Measurements from ENCODE around the gene DIP2C. TPM values are rescaled to one million over a fixed set of nuclear protein-coding genes. Genes with fewer than 3 reads are reported as not detected.
"Not testable (repeated sequence)": the region's sequence is repeated elsewhere in the genome, so short reads cannot be mapped to it uniquely, and the experiment has no call there.

The DIP2C gene
- total RNA-seq, 1 donor: 19.9 TPM

GRCh38 chr10:703118-703517 is 13.7 kb upstream of the DIP2C start:
- DNase-seq (ENCODE audit: low read depth): no peak
- no peak overlapping the region for H3K4me3 ChIP-seq (ENCODE audit: low read depth, low read length)
- TF ChIP-seq, protein P1, sequence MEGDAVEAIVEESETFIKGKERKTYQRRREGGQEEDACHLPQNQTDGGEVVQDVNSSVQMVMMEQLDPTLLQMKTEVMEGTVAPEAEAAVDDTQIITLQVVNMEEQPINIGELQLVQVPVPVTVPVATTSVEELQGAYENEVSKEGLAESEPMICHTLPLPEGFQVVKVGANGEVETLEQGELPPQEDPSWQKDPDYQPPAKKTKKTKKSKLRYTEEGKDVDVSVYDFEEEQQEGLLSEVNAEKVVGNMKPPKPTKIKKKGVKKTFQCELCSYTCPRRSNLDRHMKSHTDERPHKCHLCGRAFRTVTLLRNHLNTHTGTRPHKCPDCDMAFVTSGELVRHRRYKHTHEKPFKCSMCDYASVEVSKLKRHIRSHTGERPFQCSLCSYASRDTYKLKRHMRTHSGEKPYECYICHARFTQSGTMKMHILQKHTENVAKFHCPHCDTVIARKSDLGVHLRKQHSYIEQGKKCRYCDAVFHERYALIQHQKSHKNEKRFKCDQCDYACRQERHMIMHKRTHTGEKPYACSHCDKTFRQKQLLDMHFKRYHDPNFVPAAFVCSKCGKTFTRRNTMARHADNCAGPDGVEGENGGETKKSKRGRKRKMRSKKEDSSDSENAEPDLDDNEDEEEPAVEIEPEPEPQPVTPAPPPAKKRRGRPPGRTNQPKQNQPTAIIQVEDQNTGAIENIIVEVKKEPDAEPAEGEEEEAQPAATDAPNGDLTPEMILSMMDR (IDR thresholded peaks at IDR 0.05; ENCODE audit: insufficient read depth, low read depth, low read length): no peak

DNA sequence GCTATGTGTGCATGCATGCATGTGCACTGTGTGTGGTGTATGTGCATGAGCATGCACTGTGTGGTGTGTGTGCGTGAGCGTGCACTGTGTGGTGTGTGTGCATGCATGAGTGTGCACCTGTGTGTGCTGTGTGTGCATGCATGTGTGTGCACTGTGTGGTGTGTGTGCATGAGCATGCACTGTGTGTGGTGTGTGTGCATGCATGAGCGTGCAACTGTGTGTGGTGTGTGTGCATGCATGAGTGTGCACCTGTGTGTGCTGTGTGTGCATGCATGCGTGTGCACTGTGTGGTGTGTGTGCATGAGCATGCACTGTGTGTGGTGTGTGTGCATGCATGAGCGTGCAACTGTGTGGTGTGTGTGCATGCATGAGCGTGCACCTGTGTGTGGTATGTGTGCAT is 10.7 kb upstream of the DIP2C start:
- H3K4me3 ChIP-seq (ENCODE audit: low read depth, low read length); DNase-seq (ENCODE audit: low read depth): not testable (repeated sequence)

GRCh38 chr10:697097-697875 is 7.8 kb upstream of the DIP2C start:
- TF ChIP-seq, protein P1 (IDR thresholded peaks at IDR 0.05; ENCODE audit: insufficient read depth, low read depth, low read length): no peak
- H3K4me3 ChIP-seq (ENCODE audit: low read depth, low read length): no peak overlapping the region
- no peak for DNase-seq (ENCODE audit: low read depth)

DNA sequence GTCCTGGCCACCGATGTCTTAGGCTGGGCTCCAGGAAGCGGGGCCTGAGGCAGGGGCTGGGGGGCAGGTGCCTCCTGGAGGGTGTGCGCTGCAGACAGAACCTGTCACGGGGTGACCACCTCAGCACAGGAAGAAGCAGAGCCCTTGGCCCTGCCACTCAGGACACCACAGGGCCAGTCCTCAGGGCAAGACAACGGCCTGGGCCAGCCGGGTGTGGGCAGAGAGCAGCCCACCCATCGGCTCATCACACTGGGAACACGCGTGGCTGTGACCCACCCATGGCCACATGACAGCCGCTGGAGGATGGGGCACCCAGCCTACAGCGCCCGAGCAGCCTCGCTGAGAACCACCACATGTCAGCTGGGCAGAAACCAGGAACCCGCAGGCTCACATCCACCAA is 5.9 kb upstream of the DIP2C start:
- no peak overlapping the region for H3K4me3 ChIP-seq (ENCODE audit: low read depth, low read length)
- DNase-seq (ENCODE audit: low read depth): no peak
- TF ChIP-seq, protein P1 (IDR thresholded peaks at IDR 0.05; ENCODE audit: insufficient read depth, low read depth, low read length): no peak

DNA sequence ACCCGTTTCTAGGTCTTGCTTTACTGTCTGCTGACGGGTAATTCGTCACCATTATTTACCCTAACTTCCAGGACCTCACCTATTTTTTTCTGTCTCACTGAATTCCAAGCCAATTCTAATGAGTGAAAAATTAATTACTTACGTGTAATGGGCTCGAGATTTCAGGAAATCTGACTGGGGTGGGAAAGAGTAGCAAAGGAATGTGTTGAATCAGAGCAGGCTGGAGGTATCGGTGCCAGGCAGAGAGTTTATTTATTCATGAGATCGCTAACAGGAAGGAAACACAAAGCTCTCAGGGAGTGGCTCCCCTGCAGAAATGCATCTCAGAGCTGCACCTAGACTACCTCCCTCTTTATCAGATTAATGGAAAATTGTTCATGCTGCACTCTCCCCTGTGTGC is 4.0 kb upstream of the DIP2C start:
- TF ChIP-seq, protein P1 (IDR thresholded peaks at IDR 0.05; ENCODE audit: insufficient read depth, low read depth, low read length): no peak
- H3K4me3 ChIP-seq (ENCODE audit: low read depth, low read length): no peak overlapping the region
- DNase-seq (ENCODE audit: low read depth): no peak

GRCh38 chr10:692682-693351 is 3.3 kb upstream of the DIP2C start:
- TF ChIP-seq, protein P1 (IDR thresholded peaks at IDR 0.05; ENCODE audit: insufficient read depth, low read depth, low read length): no peak
- DNase-seq (ENCODE audit: low read depth): no peak
- H3K4me3 ChIP-seq (ENCODE audit: low read depth, low read length): no peak overlapping the region

DNA sequence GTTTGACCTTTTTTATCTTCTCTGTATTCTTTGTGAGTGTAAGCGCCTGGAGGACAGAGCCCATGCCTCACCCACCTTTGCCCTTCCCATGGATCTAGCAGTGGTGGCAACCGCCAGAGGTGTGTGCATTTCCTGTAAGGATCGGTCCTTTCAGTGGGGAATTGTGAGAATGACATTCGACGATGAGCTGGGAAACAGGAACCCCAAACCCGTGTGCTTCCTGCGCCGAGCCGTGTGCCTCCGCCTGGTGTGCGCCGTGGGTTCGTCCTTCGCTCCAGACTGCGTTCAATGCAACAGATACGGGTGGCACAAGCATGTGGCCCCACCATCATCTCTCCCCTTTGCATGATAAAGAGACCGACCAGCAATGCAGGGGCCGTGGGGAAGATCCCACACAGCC is 1.7 kb upstream of the DIP2C start:
- no peak overlapping the region for H3K4me3 ChIP-seq (ENCODE audit: low read depth, low read length)
- DNase-seq (ENCODE audit: low read depth): no peak
- TF ChIP-seq, protein P1 (IDR thresholded peaks at IDR 0.05; ENCODE audit: insufficient read depth, low read depth, low read length): no peak
